Measurements from ENCODE around the gene HTR6. TPM values are rescaled to one million over a fixed set of nuclear protein-coding genes. Genes with fewer than 3 reads are reported as not detected.

The HTR6 gene
- total and polyA plus RNA-seq, 2 of the 4 experiments (the other 2 are of a cell fraction), result not detected

DNA sequence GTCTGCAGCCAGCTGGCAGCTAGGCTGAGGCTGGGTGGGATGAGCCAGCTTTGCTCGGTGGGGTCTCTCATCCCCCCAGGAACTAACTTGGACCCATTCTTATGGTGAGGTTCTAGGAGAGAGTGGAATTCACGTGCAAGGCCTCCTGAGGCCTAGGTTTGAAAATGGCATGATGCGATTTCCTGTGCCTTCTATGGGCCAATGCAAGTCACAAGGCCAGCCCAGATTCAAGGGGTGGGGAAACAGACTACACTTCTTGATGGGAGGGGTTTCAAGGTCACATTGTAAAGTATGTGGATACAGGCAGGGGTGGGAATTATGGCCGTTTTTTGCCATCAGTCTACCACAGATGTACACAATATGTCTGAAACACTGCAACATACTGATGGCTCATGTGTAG, 48.3 kb downstream of the HTR6 start:
- Histone ChIP-seq H4K91ac (ENCODE audit: insufficient read depth, low read depth, low read length) (no peak overlapping the region), H2AK9ac (replicated peaks; ENCODE audit: low read depth, low read length, poor library complexity) (no peak overlapping the region), H2BK5ac (ENCODE audit: low read depth, low read length, poor library complexity, severe bottlenecking) (no peak overlapping the region), H4K20me1 (ENCODE audit: insufficient read depth, low read length) (no peaks in the 10 kb centered on the region), H4K5ac (ENCODE audit: low read depth, low read length) (no peak overlapping the region), H3K27ac (ENCODE audit: insufficient read depth, low read length) (no peak overlapping the region), H3K4me3 (ENCODE audit: insufficient read depth, low read depth, low read length) (no peak overlapping the region), H3K9ac (ENCODE audit: low read depth, low read length) (no peak overlapping the region), H3K9me3 (ENCODE audit: control insufficient read depth, insufficient read depth, low read length) (no peaks in the 10 kb centered on the region), H2BK20ac (ENCODE audit: low read depth, low read length) (no peak overlapping the region), H2AK5ac (ENCODE audit: low read depth, low read length) (no peak overlapping the region), H3K4ac (ENCODE audit: low read depth, low read length) (no peak overlapping the region), H3K4me2 (ENCODE audit: low read depth, low read length) (no peak overlapping the region), H3K36me3 (ENCODE audit: control insufficient read depth, insufficient read depth, low read length) (peaks cover 2% of the 10 kb centered on the region), H4K8ac (ENCODE audit: low read depth in 2 of 2, low read length in 2 of 2) (no peak overlapping the region), H3K4me1 (ENCODE audit: control insufficient read depth, insufficient read depth, low read length) (no peaks in the 10 kb centered on the region), H2BK15ac (ENCODE audit: low read depth, low read length) (no peak overlapping the region), H3K23ac (ENCODE audit: low read depth, low read length) (no peak overlapping the region), H2AFZ (replicated peaks; ENCODE audit: low read length, poor library complexity) (no peak overlapping the region), H3K79me1 (ENCODE audit: low read depth in 1 of 2, low read length in 2 of 2) (no peaks in the 10 kb centered on the region), H3K56ac (ENCODE audit: extremely low read depth, insufficient read depth, low read length) (no peak overlapping the region), H3K27me3 (ENCODE audit: control insufficient read depth, insufficient read depth, low read length) (no peaks in the 10 kb centered on the region), H3K18ac (ENCODE audit: low read depth, low read length) (no peak overlapping the region), H3K9me1 (ENCODE audit: insufficient read depth, low read length) (peaks cover 2% of the 10 kb centered on the region; the same call in 1 of the 2 replicates), H3K14ac (replicated peaks; ENCODE audit: low read depth, low read length) (no peak overlapping the region), H2BK120ac (ENCODE audit: low read depth, low read length) (no peak overlapping the region)
- POLR2A ChIA-PET (ENCODE audit: unreplicated experiment), result no interaction called here
- in situ Hi-C loops (cut with MboI; ENCODE audit: low sequenced_read_pairs) (no loop called here), intact Hi-C loops (cut with micrococcal nuclease) (no loop called here), dilution Hi-C loops (cut with HindIII; ENCODE audit: low sequenced_read_pairs, unreplicated experiment) (no loop called here)
- BruUV-seq (replicated peaks), result no TSS peak
- ATAC-seq (ENCODE audit: low read depth) (no peak), DNase-seq (no peak)
- 83% methylated on average over 1 of the region's 4 CpGs; no CpG with 5 or more reads in 1 of the 2 experiments for WGBS, 2 experiments (ENCODE audit: extremely low coverage in 2 of 2, insufficient read length in 1 of 2)
- TF ChIP-seq RFX5 (IDR thresholded peaks at IDR 0.05; ENCODE audit: low read depth, low read length), result no peak
- no peak for TF ChIP-seq BHLHE40 (IDR thresholded peaks at IDR 0.05; ENCODE audit: low read depth, low read length)
- TF ChIP-seq ELK1 (IDR thresholded peaks at IDR 0.05; ENCODE audit: borderline replicate concordance, low read depth, low read length), result no peak
- TF ChIP-seq, protein P1, sequence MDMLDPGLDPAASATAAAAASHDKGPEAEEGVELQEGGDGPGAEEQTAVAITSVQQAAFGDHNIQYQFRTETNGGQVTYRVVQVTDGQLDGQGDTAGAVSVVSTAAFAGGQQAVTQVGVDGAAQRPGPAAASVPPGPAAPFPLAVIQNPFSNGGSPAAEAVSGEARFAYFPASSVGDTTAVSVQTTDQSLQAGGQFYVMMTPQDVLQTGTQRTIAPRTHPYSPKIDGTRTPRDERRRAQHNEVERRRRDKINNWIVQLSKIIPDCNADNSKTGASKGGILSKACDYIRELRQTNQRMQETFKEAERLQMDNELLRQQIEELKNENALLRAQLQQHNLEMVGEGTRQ (IDR thresholded peaks at IDR 0.05; ENCODE audit: low read depth, low read length), result no peak
- TF ChIP-seq CTCF (conservative IDR thresholded peaks at IDR 0.05; ENCODE audit: low read depth, low read length), result no peak
- TF ChIP-seq RAD21 (IDR thresholded peaks at IDR 0.05; ENCODE audit: low read length), result no peak
- no peak for TF ChIP-seq MAFK (IDR thresholded peaks at IDR 0.05; ENCODE audit: low read depth, low read length)
- TF ChIP-seq MXI1 (IDR thresholded peaks at IDR 0.05; ENCODE audit: borderline replicate concordance, low read depth, low read length), result no peak
- CTCF ChIA-PET, result no interaction called here
